HG03342 (cell line): Measurements from ENCODE around the gene NRDC.
"Not testable (repeated sequence)": the region's sequence is repeated elsewhere in the genome, so short reads cannot be mapped to it uniquely, and the experiment has no call there.

Experiments used
- ATAC-seq: cut with Tn5 transposase; IDR thresholded peaks from one replicate; pipeline ENCODE4 v1.9.1; 2021; ENCODE audit warnings: mild to moderate bottlenecking, moderate library complexity; ENCODE audit not compliant: unreplicated experiment

NRDC gene

DNA sequence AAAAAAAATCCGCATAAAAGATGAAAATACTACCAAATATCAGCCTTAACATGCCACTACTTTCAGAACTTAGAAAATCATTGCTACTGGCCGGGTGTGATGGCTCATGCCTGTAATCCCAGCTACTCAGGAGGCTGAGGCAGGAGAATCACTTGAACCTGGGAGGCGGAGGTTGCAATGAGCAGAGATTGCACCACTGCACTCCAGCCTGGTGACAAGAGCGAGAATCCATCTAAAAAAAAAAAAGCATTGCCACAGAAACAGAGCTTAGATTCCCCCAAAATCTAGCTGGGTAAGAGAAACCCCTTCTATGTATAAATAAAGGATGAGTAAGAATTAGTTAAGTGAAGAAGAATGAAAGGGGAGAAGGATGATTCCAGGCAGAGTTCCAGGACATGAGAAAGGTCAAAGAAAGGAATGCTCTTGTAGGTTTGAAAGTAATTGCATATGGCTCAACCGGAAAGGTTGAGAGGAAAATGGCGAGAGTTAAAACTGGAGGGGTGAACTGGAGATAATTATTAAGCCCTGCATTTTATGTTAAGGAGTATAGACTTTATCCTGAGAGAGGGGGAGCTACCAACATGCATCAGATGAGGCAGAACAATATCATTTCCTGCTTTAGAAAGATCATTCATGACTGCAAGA, 19.7 kb upstream of the NRDC start:
- ATAC-seq = no peak

GRCh38 chr1:51897699-51898031, 19.1 kb upstream of the NRDC start:
- ATAC-seq = no peak

GRCh38 chr1:51894748-51895147, 16.2 kb upstream of the NRDC start:
- ATAC-seq = not testable (repeated sequence)

DNA sequence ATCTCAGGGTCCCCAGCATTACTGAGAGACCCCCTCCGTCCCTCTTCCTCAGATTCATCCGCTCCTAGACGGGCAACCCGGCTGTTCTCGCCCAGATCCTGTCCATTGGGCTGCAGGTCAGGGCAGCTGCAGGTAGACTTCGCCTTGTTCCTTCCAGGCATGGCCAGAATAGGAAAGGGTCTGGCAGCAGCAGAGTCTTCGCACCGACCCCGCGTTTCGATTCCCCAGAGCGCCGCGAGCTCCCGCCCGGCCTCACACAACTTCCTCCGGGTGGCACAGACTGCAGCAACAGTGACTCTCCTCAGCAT, 265 bp downstream of the NRDC start:
- peak; percentile 26 for ATAC-seq

GRCh38 chr1:51877434-51878307, 856 bp downstream of the NRDC start:
- ATAC-seq = peak; percentile 5

DNA sequence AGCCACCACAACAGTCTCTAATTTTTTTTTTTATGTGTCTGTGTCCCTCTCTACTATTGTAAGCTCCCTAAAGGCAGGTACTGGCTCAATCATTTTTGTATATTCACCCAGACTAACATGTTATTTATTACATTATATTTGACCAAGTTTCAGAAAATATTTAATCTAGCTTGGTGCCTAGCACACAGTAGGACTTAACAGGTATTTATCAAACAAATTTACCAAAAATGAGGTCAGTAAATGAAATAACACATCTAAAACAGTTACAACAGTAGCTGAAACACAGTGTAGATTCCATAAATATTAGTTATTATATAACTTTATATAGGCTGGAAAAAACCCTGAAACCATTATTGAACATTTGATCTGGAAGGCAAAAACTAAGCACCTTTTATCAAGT, 2.7 kb downstream of the NRDC start:
- no peak for ATAC-seq

DNA sequence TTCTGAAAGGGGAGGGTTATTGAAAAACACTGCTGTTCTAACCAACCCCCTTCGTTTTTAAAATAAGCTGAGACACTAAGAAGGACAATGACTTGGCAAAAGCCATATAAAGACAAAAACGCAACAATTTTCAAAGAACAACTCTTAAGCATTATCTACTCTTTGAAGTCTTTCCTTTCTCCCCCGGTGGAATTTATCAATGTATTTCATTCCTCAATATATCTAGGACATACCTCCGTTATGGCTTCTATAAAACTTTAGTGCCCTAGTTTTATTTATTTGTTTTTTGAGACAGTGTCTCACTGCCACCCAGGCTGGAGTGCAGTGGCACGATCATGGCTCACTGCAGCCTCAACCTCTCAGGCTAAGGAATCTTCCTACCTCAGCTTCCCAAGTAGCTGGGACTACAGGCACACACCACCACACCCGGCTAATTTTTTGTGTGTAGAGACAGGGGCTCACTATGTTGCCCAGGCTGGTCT, 3.2 kb downstream of the NRDC start:
- no peak for ATAC-seq

DNA sequence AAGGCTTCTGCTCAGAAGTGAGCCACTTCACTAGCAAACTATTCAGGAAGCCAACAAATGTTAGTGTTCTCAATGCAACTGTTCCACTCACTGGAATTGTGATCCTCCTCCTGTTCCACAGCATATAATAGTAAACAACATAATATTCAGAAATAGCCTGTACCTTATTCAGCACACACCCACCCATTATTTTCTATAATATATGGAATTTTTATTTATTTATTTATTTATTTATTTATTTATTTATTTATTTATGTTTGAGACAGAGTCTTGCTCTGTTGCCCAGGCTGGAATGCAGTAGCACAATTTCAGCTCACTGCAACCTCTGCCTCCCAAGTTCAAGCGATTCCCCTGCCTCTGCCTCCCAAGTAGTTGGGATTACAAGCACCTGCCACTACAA, 5.3 kb downstream of the NRDC start:
- not testable (repeated sequence) for ATAC-seq

DNA sequence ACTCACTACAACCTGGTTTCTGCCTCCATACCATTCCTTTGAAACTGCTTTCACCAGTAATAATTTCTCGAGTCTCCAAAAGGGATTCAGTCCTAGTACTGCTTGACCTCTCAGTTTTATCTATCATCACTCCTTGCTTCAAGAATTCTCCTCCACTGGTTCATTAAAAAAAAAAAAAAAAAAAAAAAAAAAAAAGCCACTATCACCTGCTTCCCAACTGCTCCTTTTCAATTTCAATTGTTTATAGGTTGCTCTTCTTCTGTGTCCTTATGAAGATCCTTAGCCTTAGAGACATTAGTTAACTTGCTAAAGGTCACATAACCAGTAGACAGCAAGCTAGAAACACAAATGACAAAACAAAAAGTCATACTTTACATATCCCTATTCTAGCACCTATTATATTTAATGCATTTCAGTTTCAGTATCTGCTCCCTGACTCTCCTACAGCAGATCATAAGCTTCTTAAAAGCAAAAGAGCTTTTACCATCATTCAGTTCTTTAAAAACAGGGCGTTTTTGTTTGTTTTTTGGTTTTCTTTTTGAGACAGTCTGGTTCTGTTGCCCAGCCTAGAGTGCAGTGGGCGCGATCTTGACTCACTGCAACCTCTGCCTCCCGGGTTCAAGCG, 7.1 kb downstream of the NRDC start:
- no peak for ATAC-seq

DNA sequence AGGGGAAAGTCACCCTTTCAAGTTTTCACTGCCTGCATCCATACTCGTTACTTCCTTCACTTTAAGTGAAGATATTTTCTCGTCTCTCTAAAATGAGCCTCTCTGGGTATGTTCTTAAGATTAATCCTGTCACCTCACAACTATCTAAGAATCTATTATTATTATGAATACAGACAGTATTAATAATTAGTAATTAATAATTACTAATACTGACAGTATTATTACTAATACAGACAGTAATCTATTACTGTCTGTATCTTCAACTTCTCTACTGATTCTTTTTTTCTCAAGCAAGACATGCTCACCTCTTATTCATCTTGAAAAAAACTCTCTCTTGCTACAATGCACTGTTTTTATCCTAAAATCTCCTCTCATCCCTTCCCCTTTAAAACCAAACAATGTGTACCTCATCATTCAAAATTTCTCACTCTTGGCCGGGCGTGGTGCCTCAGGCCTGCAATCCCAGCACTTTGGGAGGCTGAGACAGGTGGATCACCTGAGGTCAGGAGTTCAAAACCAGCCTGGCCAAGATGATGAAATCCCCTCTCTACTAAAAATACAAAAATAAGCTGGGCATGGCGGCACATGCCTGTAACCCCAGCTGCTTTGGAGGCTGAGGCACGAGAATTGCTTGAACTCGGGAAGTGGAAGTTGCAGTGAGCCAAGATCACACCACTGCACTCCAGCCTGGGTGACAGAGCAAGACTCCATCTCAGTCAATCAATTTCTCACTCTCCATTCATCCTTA, 7.8 kb downstream of the NRDC start:
- ATAC-seq = no peak

DNA sequence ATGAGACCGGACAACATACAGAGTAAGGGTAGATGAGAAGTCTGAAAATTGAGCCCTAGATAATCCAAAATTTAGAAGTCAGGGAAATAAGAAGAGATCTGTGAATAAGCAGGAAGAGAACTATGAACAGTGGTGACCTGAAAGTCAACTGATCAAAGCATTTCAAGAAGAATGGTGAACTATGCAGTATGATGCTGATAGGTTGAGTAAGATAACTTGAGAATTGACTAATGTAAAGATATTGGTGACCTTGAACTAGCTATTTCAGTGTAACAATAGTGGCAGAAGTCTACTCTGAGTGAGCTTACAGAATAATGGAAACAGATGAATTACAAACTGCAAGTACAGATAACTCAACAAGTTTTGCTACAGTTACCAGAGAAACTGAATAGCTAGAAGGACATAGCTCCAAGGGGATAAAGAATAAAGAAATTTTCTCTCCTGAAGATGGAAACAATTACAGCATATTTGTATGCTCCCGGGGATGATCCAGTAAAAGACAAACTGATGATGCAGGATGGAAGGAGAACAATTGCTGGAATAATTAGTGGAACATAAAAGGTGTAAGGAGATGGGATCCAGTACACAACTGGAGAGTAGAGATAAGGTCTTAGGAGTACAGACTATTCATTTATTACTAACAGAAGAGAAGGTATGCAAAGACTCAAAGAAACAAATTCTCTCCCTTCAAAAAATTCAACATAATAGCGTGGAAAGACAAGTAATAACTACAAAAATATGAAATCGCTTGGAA, 10.9 kb downstream of the NRDC start:
- no peak for ATAC-seq

DNA sequence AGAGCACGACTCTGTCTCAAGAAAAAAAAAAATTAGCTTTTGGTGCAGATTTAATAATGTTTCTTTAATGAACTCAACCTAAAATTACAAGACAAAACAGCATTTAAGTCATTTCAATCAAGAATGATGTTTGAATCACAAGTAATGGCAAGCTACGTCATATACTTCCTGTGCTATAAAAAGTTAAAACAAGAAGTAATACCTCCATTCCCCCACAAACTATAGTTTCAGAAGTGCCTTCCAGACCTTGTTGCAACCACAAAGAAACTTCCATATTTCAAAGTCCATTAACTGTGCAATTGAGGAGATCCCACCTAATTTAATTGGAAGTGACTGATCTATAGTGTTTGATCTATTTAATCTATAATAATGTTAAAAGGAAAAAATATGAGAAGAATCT, 15.1 kb downstream of the NRDC start:
- peak; percentile 55 for ATAC-seq

- ATAC-seq = no peak
Measured at GRCh38 chr1:51861669-51862068, 16.9 kb downstream of the NRDC start.

GRCh38 chr1:51859735-51860134, 18.8 kb downstream of the NRDC start:
- no peak for ATAC-seq

DNA sequence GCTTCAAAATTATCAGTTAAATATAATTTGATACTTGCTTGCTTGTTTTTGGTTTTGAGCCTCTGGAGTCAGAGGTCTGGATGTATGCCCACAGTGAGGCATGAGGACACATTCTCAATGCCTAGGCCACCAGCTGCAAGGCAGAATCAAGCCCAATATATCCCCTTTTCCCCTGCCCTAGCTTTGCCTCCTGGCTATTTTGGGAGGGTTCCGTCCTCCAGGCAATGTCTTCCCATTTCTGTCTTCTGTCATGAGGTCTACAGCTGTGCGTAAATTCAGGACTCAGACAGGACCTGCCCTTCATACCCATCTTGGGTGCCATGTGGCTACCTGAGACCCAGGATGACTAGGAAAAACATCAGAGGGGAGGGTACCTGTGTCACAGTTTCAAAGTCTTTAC, 19.2 kb downstream of the NRDC start:
- no peak for ATAC-seq

DNA sequence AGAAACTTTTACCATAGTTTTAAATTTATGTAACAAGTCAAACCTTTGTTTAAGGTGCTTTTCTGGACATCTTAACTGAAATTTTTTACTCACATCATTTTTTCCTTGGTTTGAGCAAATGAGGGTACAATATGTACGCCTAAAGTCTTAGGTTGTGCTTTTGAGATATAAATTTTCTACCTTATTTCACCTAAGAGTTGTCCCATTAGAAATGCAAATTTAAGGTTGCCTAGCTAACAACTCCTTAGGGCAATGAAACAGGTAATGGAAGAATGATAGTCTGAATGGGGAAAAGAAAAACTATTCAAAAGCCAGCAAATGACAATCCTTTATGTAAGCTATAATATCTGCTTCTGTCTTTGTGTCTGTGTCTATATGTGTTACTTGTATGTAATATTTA, 19.6 kb downstream of the NRDC start:
- ATAC-seq = no peak

DNA sequence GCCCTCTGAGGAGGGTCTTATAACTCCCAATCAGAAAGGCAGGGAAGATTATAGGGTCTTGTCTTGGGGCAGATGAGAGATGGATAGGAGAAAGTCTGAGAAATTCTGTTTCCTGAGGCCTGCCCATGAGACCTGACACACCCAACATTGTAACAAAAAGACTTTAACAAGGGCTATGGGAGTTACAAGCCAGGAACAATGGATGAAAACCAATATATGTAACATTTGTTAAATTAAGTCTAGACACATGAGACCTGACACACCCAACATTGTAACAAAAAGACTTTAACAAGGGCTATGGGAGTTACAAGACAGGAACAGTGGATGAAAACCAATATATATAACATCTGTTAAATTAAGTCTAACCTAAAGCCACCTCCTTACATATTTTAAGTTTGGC, 21.8 kb downstream of the NRDC start:
- no peak for ATAC-seq

DNA sequence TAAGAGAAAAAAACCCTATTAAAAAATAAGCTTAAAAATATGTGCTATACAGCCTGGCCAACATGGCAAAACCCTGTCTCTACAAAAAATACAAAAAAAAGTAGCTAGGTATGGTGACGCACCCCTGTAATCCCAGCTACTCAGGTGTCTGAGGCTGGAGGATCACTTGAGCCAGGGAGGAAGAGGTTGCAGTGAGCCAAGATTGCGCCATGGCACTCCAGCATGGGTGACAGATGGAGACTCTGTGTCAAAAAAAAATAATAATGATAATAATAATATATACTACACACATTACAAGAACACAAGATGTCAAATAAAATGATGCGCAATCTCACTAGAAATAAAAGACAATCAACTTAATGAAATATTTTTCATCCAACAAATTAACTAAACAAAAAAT, 22.9 kb downstream of the NRDC start:
- no peak for ATAC-seq

DNA sequence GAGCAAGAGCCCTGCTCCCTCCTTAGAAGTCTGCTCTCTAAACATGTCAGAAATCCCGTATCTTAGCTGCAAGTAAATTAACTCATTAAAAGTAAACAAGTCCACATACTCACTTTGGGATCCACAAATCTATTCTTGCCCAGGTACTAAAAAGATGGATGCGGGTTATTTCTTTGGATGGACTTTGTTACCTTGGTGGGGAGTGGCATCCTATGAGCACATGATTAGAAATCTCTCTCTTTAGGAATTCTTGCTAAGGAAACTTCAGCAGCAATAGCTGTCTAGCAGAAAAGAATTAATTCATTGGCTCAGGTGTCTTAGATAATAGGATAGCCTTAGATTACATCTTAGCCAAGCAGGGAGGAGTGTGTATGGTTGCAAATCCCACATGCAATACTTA, 25.2 kb downstream of the NRDC start:
- no peak for ATAC-seq

- no peak for ATAC-seq
Measured at GRCh38 chr1:51851882-51852396, 26.6 kb downstream of the NRDC start.
